IMR-90 (cell line): Measurements from ENCODE around the gene DNM3. TPM values are rescaled to one million over a fixed set of nuclear protein-coding genes. Genes with fewer than 3 reads are reported as not detected.

Source experiments
- ATAC-seq: fragments of 200-7000 bp; cut with Tn5 transposase; 2 replicates; pipeline ENCODE4 v1.9.1; 2020; ENCODE audit warnings: low read depth, mild to moderate bottlenecking, moderate library complexity
- BruUV-seq: library from RNA; stranded (reverse); fragments of 400-500 nt; replicated peaks from 2 replicates; lab custom pipeline; 2021; lab: Mats Ljungman, UMichigan
- CTCF ChIA-PET: fragments of 300-600 bp; formaldehyde crosslinking; extraction: SDS; loops from one replicate; lab custom pipeline; 2021; ENCODE audit warnings: antibody characterized with exemption; lab: Yijun Ruan, JAX
- POLR2A ChIA-PET: fragments of 300-600 bp; sonication (Branson Sonifier 250); formaldehyde crosslinking; loops from one replicate; lab custom pipeline; 2022; ENCODE audit warnings: antibody characterized with exemption; ENCODE audit not compliant: unreplicated experiment; lab: Charles Lee
- DNase-seq: peaks from one replicate; pipeline ENCODE4 v3.0.0; 2013
- H2AFZ ChIP-seq: replicated peaks from 2 replicates; pipeline ENCODE3; 2013; ENCODE audit warnings: low read length, mild to moderate bottlenecking; ENCODE audit not compliant: poor library complexity
- H2AK5ac ChIP-seq: 2 replicates; pipeline ENCODE4 v1.6.1; 2013; ENCODE audit warnings: low read depth, low read length, inconsistent platforms
- H2AK9ac ChIP-seq: replicated peaks from 2 replicates; pipeline ENCODE3; 2013; ENCODE audit warnings: mild to moderate bottlenecking, low read depth, low read length, moderate library complexity; ENCODE audit not compliant: poor library complexity
- H2BK120ac ChIP-seq: 2 replicates; pipeline ENCODE4 v1.6.1; 2013; ENCODE audit warnings: low read depth, low read length, inconsistent platforms
- H2BK15ac ChIP-seq: 3 replicates; pipeline ENCODE4 v1.6.1; 2013; ENCODE audit warnings: low read depth, low read length, inconsistent platforms
- H2BK20ac ChIP-seq: 2 replicates; pipeline ENCODE4 v1.6.1; 2013; ENCODE audit warnings: low read depth, mild to moderate bottlenecking, inconsistent platforms, low read length, moderate library complexity
- H2BK5ac ChIP-seq: 2 replicates; pipeline ENCODE4 v1.6.1; 2013; ENCODE audit warnings: mild to moderate bottlenecking, low read depth, low read length, inconsistent platforms; ENCODE audit not compliant: poor library complexity, severe bottlenecking
- H3K14ac ChIP-seq: replicated peaks from 2 replicates; pipeline ENCODE4 v1.6.1; 2013; ENCODE audit warnings: low read depth, low read length, inconsistent platforms
- H3K18ac ChIP-seq: 2 replicates; pipeline ENCODE4 v1.6.1; 2013; ENCODE audit warnings: low read depth, low read length, control low read depth
- H3K23ac ChIP-seq: 2 replicates; pipeline ENCODE4 v1.6.1; 2013; ENCODE audit warnings: low read depth, low read length, inconsistent platforms
- H3K27ac ChIP-seq: 2 replicates; pipeline ENCODE4 v1.5.1; 2013; ENCODE audit warnings: mild to moderate bottlenecking, control low read depth, low read length; ENCODE audit not compliant: insufficient read depth
- H3K27me3 ChIP-seq: 2 replicates; pipeline ENCODE4 v1.6.1; 2013; ENCODE audit warnings: low read length; ENCODE audit not compliant: control insufficient read depth, insufficient read depth
- H3K36me3 ChIP-seq: 2 replicates; pipeline ENCODE4 v1.6.1; 2013; ENCODE audit warnings: low read length, mixed read lengths; ENCODE audit not compliant: control insufficient read depth, insufficient read depth
- H3K4ac ChIP-seq: 2 replicates; pipeline ENCODE4 v1.6.1; 2013; ENCODE audit warnings: low read depth, low read length, inconsistent platforms
- H3K4me1 ChIP-seq: 2 replicates; pipeline ENCODE4 v1.6.1; 2013; ENCODE audit warnings: low read length, mixed read lengths; ENCODE audit not compliant: control insufficient read depth, insufficient read depth
- H3K4me2 ChIP-seq: 2 replicates; pipeline ENCODE4 v1.6.1; 2013; ENCODE audit warnings: low read depth, mild to moderate bottlenecking, control low read depth, low read length, moderate library complexity
- H3K4me3 ChIP-seq: 2 replicates; pipeline ENCODE4 v1.5.1; 2013; ENCODE audit warnings: low read depth, mild to moderate bottlenecking, control low read depth, low read length, moderate library complexity; ENCODE audit not compliant: insufficient read depth
- H3K56ac ChIP-seq: 2 replicates; pipeline ENCODE4 v1.6.1; 2013; ENCODE audit warnings: low read length, inconsistent platforms; ENCODE audit not compliant: insufficient read depth; ENCODE audit errors: extremely low read depth
- H3K79me1 ChIP-seq, 2 experiments: 2 replicates each; pipeline ENCODE4 v1.6.1; 2013; ENCODE audit warnings: low read length in 2 of 2, inconsistent platforms in 1 of 2, low read depth in 1 of 2
- H3K9ac ChIP-seq: 2 replicates; pipeline ENCODE4 v1.6.1; 2013; ENCODE audit warnings: low read depth, low read length, control low read depth
- H3K9me1 ChIP-seq: 2 replicates; pipeline ENCODE4 v1.6.1; 2013; ENCODE audit warnings: low read length, inconsistent platforms; ENCODE audit not compliant: insufficient read depth
- H3K9me3 ChIP-seq: 2 replicates; pipeline ENCODE4 v1.6.1; 2013; ENCODE audit warnings: low read length; ENCODE audit not compliant: control insufficient read depth, insufficient read depth
- H4K20me1 ChIP-seq: 2 replicates; pipeline ENCODE4 v1.6.1; 2013; ENCODE audit warnings: low read length, inconsistent platforms; ENCODE audit not compliant: insufficient read depth
- H4K5ac ChIP-seq: 2 replicates; pipeline ENCODE4 v1.6.1; 2013; ENCODE audit warnings: mild to moderate bottlenecking, low read depth, low read length, control low read depth
- H4K8ac ChIP-seq, 2 experiments: 2 replicates each; pipeline ENCODE4 v1.6.1; 2013; ENCODE audit warnings: low read depth in 2 of 2, low read length in 2 of 2, control low read depth in 1 of 2, inconsistent platforms in 1 of 2
- H4K91ac ChIP-seq: 2 replicates; pipeline ENCODE4 v1.6.1; 2013; ENCODE audit warnings: low read depth, low read length, inconsistent platforms; ENCODE audit not compliant: insufficient read depth
- BHLHE40 ChIP-seq: fragments of 150-350 bp; IDR thresholded peaks from 2 replicates; pipeline ENCODE4 v1.6.1; 2016; ENCODE audit warnings: mild to moderate bottlenecking, low read depth, low read length
- CEBPB ChIP-seq: IDR thresholded peaks from 2 replicates; pipeline ENCODE4 v1.6.1; 2012; ENCODE audit warnings: low read depth, low read length, improper control_type of control experiment
- CHD1 ChIP-seq: IDR thresholded peaks from 2 replicates; pipeline ENCODE4 v1.6.1; 2012; ENCODE audit warnings: low read depth, low read length, improper control_type of control experiment
- FOS ChIP-seq: fragments of 150-350 bp; IDR thresholded peaks from 2 replicates; pipeline ENCODE4 v1.6.1; 2016; ENCODE audit warnings: low read depth, low read length
- MXI1 ChIP-seq: IDR thresholded peaks from 2 replicates; pipeline ENCODE4 v1.6.1; 2012; ENCODE audit warnings: low read depth, mild to moderate bottlenecking, low read length, moderate library complexity, borderline replicate concordance
- NFE2L2 ChIP-seq: fragments of 150-350 bp; IDR thresholded peaks from 2 replicates; pipeline ENCODE4 v1.6.1; 2016; ENCODE audit warnings: low read depth, mild to moderate bottlenecking, low read length
- POLR2A ChIP-seq: IDR thresholded peaks from 2 replicates; pipeline ENCODE4 v1.6.1; 2012; ENCODE audit warnings: mild to moderate bottlenecking, low read depth, low read length
- RAD21 ChIP-seq: IDR thresholded peaks from 2 replicates; pipeline ENCODE4 v1.6.1; 2012; ENCODE audit warnings: low read length, improper control_type of control experiment
- SMC3 ChIP-seq: fragments of 150-350 bp; IDR thresholded peaks from 2 replicates; pipeline ENCODE4 v1.6.1; 2016; ENCODE audit warnings: low read depth, mild to moderate bottlenecking, antibody characterized with exemption, low read length, moderate library complexity
- WGBS, 2 experiments: methylation state at CpG; one replicate each; pipeline versions ENCODE4 v1.1.5 to v1.1.7; 2013; ENCODE audit warnings: missing lambda C conversion rate in 2 of 2; ENCODE audit not compliant: insufficient read length in 1 of 2; ENCODE audit errors: extremely low coverage in 2 of 2; 5-methylcytosine and 5-hydroxymethylcytosine counted together
- dilution Hi-C: fragments of 300-500 bp; cut with HindIII; formaldehyde crosslinking; loops from one replicate; pipeline ENCODE4 v1.14.3; 2018; ENCODE audit warnings: low sequenced_read_pairs; ENCODE audit not compliant: unreplicated experiment
- in situ Hi-C: fragments of 300-500 bp; cut with MboI; formaldehyde crosslinking; loops from 3 replicates; pipeline ENCODE4 v1.14.3; 2019; ENCODE audit warnings: low sequenced_read_pairs, inconsistent platforms, mixed read lengths
- intact Hi-C: fragments of 100-400 bp; cut with micrococcal nuclease; formaldehyde crosslinking; loops from 2 replicates; pipeline ENCODE4 v1.10.0; 2022
- polyA plus RNA-seq, 3 experiments: library from polyadenylated mRNA; depleted of rRNA; stranded (reverse); fragments of >200 nt; gene quantifications; 2 replicates each; pipeline ENCODE4 v1.2.3, GENCODE V29; 2012; ENCODE audit warnings: low replicate concordance in 1 of 3
- total RNA-seq: library from RNA; depleted of rRNA; stranded (reverse); fragments of >200 nt; gene quantifications from 2 replicates; pipeline ENCODE4 v1.2.3, GENCODE V29; 2012
- TF ChIP-seq, protein P1 (sequence below): fragments of 150-350 bp; IDR thresholded peaks from 2 replicates; pipeline ENCODE4 v1.6.1; 2016; ENCODE audit warnings: low read depth, mild to moderate bottlenecking, low read length, moderate library complexity, borderline replicate concordance
- TF ChIP-seq, protein P2 (sequence below): conservative IDR thresholded peaks from 2 replicates; pipeline ENCODE4 v1.5.1; 2012; ENCODE audit warnings: mild to moderate bottlenecking, low read depth, low read length, improper control_type of control experiment
- TF ChIP-seq, protein P3 (sequence below): fragments of 150-350 bp; IDR thresholded peaks from 2 replicates; pipeline ENCODE4 v1.6.1; 2017; ENCODE audit warnings: mild to moderate bottlenecking, antibody characterized with exemption, low read length, low read depth

DNM3 gene
- total and polyA plus RNA-seq, 2 of the 4 experiments (the other 2 are of a cell fraction), result 0.36 TPM

DNA sequence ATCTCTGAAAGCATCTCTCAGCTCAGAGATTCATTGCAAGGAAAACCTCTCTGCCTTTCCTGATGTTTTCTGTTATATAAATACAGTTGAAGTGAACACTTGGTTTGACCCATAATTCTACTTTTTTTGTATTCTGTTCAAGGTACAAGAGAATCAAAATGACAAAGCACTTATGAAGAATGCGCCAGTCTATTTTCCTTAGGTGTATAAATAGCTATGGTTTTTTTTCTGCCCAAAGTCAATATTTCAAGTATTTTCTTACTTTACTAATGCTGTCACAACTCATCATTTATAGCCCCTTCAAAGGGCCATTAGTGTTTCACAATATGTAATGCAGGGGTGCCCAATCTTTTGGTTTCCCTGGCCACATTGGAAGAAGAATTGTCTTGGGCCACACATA, 436.7 kb downstream of the DNM3 start:
- Histone ChIP-seq H3K14ac (no peak overlapping the region), H2AFZ (no peak overlapping the region), H3K56ac (no peak overlapping the region), H3K4ac (peak overlapping the region; percentile 26; the same call in 1 of the 2 replicates), H3K27me3 (no peaks in the 10 kb centered on the region), H3K18ac (no peak overlapping the region), H3K4me2 (no peak overlapping the region), H3K4me1 (peaks cover 7% of the 10 kb centered on the region), H2BK15ac (no peak overlapping the region), H4K5ac (no peak overlapping the region), H3K79me1 (no peaks in the 10 kb centered on the region), H2BK20ac (no peak overlapping the region), H3K36me3 (no peaks in the 10 kb centered on the region), H4K8ac (no peak overlapping the region), H4K20me1 (no peaks in the 10 kb centered on the region), H3K23ac (no peak overlapping the region), H3K4me3 (no peak overlapping the region), H4K91ac (no peak overlapping the region), H2AK9ac (no peak overlapping the region), H3K9me3 (no peaks in the 10 kb centered on the region), H3K9ac (no peak overlapping the region), H2BK120ac (no peak overlapping the region), H3K27ac (no peak overlapping the region), H2AK5ac (no peak overlapping the region), H2BK5ac (no peak overlapping the region), H3K9me1 (no peaks in the 10 kb centered on the region)
- dilution Hi-C loops (no loop called here), intact Hi-C loops (loop anchor here (10.0 kb wide), 1 partner anchor 273 kb away; no protein-coding TSS in a partner anchor), in situ Hi-C loops (no loop called here)
- no peak for TF ChIP-seq MXI1
- TF ChIP-seq NFE2L2, result no peak
- TF ChIP-seq SMC3, result no peak
- no peak; the same call in 1 of the 2 replicates for TF ChIP-seq CEBPB
- no peak for TF ChIP-seq CHD1
- TF ChIP-seq, protein P1, sequence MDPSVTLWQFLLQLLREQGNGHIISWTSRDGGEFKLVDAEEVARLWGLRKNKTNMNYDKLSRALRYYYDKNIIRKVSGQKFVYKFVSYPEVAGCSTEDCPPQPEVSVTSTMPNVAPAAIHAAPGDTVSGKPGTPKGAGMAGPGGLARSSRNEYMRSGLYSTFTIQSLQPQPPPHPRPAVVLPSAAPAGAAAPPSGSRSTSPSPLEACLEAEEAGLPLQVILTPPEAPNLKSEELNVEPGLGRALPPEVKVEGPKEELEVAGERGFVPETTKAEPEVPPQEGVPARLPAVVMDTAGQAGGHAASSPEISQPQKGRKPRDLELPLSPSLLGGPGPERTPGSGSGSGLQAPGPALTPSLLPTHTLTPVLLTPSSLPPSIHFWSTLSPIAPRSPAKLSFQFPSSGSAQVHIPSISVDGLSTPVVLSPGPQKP, result no peak
- TF ChIP-seq FOS, result no peak
- TF ChIP-seq, protein P2, sequence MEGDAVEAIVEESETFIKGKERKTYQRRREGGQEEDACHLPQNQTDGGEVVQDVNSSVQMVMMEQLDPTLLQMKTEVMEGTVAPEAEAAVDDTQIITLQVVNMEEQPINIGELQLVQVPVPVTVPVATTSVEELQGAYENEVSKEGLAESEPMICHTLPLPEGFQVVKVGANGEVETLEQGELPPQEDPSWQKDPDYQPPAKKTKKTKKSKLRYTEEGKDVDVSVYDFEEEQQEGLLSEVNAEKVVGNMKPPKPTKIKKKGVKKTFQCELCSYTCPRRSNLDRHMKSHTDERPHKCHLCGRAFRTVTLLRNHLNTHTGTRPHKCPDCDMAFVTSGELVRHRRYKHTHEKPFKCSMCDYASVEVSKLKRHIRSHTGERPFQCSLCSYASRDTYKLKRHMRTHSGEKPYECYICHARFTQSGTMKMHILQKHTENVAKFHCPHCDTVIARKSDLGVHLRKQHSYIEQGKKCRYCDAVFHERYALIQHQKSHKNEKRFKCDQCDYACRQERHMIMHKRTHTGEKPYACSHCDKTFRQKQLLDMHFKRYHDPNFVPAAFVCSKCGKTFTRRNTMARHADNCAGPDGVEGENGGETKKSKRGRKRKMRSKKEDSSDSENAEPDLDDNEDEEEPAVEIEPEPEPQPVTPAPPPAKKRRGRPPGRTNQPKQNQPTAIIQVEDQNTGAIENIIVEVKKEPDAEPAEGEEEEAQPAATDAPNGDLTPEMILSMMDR, result no peak
- TF ChIP-seq POLR2A, result no peak
- TF ChIP-seq BHLHE40, result no peak
- no peak for TF ChIP-seq RAD21
- TF ChIP-seq, protein P3, sequence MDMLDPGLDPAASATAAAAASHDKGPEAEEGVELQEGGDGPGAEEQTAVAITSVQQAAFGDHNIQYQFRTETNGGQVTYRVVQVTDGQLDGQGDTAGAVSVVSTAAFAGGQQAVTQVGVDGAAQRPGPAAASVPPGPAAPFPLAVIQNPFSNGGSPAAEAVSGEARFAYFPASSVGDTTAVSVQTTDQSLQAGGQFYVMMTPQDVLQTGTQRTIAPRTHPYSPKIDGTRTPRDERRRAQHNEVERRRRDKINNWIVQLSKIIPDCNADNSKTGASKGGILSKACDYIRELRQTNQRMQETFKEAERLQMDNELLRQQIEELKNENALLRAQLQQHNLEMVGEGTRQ, result no peak
- no CpG with 5 or more reads among the region's 1 CpG for WGBS, 2 experiments
- CTCF ChIA-PET, result interaction anchor here (0.6 to 1.0 kb wide), 2 partner anchors 9 to 10 kb away, joined by 3 to 4 read pairs; no protein-coding TSS in a partner anchor
- no peak for ATAC-seq
- POLR2A ChIA-PET, result no interaction called here
- no peak for DNase-seq
- no TSS peak for BruUV-seq
